Measurements from ENCODE around the gene ZNF500. TPM values are rescaled to one million over a fixed set of nuclear protein-coding genes. Genes with fewer than 3 reads are reported as not detected.

Gene ZNF500
- total and polyA plus RNA-seq, 4 donors: 3.0 to 7.4 (median 5.0) TPM

DNA sequence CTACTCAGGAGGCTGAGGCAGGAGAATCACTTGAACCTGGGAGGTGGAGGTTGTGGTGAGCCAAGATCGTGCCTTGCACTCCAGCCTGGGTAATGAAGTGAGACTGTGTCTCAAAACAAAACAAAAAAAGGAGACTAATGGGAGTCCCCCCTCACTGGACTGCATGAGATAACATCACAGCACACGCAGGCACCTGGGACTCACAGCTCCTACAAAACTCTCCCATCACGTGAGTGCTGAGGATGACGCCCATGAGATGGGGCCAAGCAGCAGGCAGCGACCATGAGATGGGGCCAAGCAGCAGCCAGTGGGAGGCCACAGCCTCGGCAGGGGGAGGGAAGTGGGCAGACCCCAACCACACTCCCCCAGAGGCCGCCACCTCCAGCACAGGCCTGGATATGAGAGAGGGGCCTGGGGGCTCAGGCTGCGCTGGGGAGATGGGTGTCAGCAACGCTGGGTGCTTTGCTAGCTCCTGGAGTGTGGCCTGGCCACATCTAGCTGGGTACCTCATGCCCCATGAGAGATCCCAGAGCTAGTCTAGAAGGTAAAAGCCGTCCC, 17.2 kb downstream of the ZNF500 start:
- no peak overlapping the region for H3K27ac ChIP-seq (ENCODE audit: low read depth in 1 of 2, low read length in 2 of 2)
- WGBS: 94% methylated on average over 10 of the region's 10 CpGs
- no peaks in the 10 kb centered on the region for H3K9me3 ChIP-seq (ENCODE audit: control insufficient read depth in 4 of 4, low read length in 3 of 4)
- H3K27me3 ChIP-seq (ENCODE audit: control insufficient read depth in 4 of 4, insufficient read depth in 4 of 4, low read length in 3 of 4): no peaks in the 10 kb centered on the region
- no peak overlapping the region for H3K9ac ChIP-seq (ENCODE audit: low read depth in 1 of 2, low read length in 2 of 2)
- DNase-seq (ENCODE audit: low spot score): no peak
- TF ChIP-seq FOXA2 (IDR thresholded peaks at IDR 0.05) (no peak), SP1 (IDR thresholded peaks at IDR 0.05) (no peak), NR2F2 (IDR thresholded peaks at IDR 0.05) (no peak), FOXA1 (IDR thresholded peaks at IDR 0.05) (no peak), RXRA (IDR thresholded peaks at IDR 0.05) (no peak), RAD21 (IDR thresholded peaks at IDR 0.05) (no peak), YY1 (IDR thresholded peaks at IDR 0.05) (no peak), TAF1 (conservative IDR thresholded peaks at IDR 0.05) (no peak), HNF4A (conservative IDR thresholded peaks at IDR 0.05) (no peak), GABPA (IDR thresholded peaks at IDR 0.05 in 1 of 2, conservative IDR thresholded peaks at IDR 0.05 in 1 of 2) (no peak), JUND (IDR thresholded peaks at IDR 0.05) (no peak), HNF4G (IDR thresholded peaks at IDR 0.05) (no peak)
- TF ChIP-seq, protein P1, sequence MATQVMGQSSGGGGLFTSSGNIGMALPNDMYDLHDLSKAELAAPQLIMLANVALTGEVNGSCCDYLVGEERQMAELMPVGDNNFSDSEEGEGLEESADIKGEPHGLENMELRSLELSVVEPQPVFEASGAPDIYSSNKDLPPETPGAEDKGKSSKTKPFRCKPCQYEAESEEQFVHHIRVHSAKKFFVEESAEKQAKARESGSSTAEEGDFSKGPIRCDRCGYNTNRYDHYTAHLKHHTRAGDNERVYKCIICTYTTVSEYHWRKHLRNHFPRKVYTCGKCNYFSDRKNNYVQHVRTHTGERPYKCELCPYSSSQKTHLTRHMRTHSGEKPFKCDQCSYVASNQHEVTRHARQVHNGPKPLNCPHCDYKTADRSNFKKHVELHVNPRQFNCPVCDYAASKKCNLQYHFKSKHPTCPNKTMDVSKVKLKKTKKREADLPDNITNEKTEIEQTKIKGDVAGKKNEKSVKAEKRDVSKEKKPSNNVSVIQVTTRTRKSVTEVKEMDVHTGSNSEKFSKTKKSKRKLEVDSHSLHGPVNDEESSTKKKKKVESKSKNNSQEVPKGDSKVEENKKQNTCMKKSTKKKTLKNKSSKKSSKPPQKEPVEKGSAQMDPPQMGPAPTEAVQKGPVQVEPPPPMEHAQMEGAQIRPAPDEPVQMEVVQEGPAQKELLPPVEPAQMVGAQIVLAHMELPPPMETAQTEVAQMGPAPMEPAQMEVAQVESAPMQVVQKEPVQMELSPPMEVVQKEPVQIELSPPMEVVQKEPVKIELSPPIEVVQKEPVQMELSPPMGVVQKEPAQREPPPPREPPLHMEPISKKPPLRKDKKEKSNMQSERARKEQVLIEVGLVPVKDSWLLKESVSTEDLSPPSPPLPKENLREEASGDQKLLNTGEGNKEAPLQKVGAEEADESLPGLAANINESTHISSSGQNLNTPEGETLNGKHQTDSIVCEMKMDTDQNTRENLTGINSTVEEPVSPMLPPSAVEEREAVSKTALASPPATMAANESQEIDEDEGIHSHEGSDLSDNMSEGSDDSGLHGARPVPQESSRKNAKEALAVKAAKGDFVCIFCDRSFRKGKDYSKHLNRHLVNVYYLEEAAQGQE (IDR thresholded peaks at IDR 0.05): no peak
- TF ChIP-seq, protein P2, sequence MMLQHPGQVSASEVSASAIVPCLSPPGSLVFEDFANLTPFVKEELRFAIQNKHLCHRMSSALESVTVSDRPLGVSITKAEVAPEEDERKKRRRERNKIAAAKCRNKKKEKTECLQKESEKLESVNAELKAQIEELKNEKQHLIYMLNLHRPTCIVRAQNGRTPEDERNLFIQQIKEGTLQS (IDR thresholded peaks at IDR 0.05): no peak
- TF ChIP-seq, protein P3, sequence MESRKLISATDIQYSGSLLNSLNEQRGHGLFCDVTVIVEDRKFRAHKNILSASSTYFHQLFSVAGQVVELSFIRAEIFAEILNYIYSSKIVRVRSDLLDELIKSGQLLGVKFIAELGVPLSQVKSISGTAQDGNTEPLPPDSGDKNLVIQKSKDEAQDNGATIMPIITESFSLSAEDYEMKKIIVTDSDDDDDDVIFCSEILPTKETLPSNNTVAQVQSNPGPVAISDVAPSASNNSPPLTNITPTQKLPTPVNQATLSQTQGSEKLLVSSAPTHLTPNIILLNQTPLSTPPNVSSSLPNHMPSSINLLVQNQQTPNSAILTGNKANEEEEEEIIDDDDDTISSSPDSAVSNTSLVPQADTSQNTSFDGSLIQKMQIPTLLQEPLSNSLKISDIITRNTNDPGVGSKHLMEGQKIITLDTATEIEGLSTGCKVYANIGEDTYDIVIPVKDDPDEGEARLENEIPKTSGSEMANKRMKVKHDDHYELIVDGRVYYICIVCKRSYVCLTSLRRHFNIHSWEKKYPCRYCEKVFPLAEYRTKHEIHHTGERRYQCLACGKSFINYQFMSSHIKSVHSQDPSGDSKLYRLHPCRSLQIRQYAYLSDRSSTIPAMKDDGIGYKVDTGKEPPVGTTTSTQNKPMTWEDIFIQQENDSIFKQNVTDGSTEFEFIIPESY (IDR thresholded peaks at IDR 0.05): no peak
- TF ChIP-seq, protein P4, sequence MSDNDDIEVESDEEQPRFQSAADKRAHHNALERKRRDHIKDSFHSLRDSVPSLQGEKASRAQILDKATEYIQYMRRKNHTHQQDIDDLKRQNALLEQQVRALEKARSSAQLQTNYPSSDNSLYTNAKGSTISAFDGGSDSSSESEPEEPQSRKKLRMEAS (IDR thresholded peaks at IDR 0.05): no peak
- TF ChIP-seq, protein P5, sequence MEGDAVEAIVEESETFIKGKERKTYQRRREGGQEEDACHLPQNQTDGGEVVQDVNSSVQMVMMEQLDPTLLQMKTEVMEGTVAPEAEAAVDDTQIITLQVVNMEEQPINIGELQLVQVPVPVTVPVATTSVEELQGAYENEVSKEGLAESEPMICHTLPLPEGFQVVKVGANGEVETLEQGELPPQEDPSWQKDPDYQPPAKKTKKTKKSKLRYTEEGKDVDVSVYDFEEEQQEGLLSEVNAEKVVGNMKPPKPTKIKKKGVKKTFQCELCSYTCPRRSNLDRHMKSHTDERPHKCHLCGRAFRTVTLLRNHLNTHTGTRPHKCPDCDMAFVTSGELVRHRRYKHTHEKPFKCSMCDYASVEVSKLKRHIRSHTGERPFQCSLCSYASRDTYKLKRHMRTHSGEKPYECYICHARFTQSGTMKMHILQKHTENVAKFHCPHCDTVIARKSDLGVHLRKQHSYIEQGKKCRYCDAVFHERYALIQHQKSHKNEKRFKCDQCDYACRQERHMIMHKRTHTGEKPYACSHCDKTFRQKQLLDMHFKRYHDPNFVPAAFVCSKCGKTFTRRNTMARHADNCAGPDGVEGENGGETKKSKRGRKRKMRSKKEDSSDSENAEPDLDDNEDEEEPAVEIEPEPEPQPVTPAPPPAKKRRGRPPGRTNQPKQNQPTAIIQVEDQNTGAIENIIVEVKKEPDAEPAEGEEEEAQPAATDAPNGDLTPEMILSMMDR (IDR thresholded peaks at IDR 0.05; ENCODE audit: low read depth, low read length, missing input control): no peak
- H3K4me3 ChIP-seq (ENCODE audit: low read depth in 1 of 3, low read length in 3 of 3): no peak overlapping the region
- H3K4me1 ChIP-seq (ENCODE audit: control insufficient read depth in 4 of 4, insufficient read depth in 4 of 4, low read length in 3 of 4): no peaks in the 10 kb centered on the region
- peaks cover 12 to 40% (median 18%) of the 10 kb centered on the region in 4 donors for H3K36me3 ChIP-seq (ENCODE audit: control insufficient read depth in 4 of 4, insufficient read depth in 3 of 4, low read depth in 1 of 4, low read length in 3 of 4)
